CD14-positive monocyte (primary cell): ENCODE results near the gene PRSS22. TPM values are rescaled to one million over a fixed set of nuclear protein-coding genes. Genes with fewer than 3 reads are reported as not detected.
A peak's percentile ranks its signal among the peaks of the same experiment; 100 is the strongest.

Source experiments
- DNase-seq, 3 donors: peaks; one replicate each; pipeline ENCODE4 v3.0.0-alpha.2; 2011 to 2022
- H2AFZ ChIP-seq: 2 replicates; pipeline ENCODE4 v1.6.0; 2012; ENCODE audit warnings: mild to moderate bottlenecking, low read depth, low read length, inconsistent platforms; ENCODE audit not compliant: insufficient read depth, poor library complexity, severe bottlenecking
- H3K27ac ChIP-seq, 2 donors: 1 replicate in 1 of 2; 2 replicates in 1 of 2; pipeline ENCODE4 v1.5.1; 2012 to 2013; ENCODE audit warnings: low read length in 2 of 2, control low read depth in 1 of 2, inconsistent platforms in 1 of 2, low read depth in 1 of 2, mild to moderate bottlenecking in 1 of 2
- H3K27me3 ChIP-seq, 2 donors: one replicate each; pipeline versions ENCODE4 v1.6.0 to v1.6.1; 2011 to 2013; ENCODE audit warnings: low read length in 2 of 2; ENCODE audit not compliant: control insufficient read depth in 2 of 2, insufficient read depth in 2 of 2
- H3K36me3 ChIP-seq, 2 donors: replicated peaks in 1 of 2; 1 replicate in 1 of 2; 2 replicates in 1 of 2; pipeline versions ENCODE4 v1.5.1 to v1.6.1; 2012 to 2013; ENCODE audit warnings: low read length in 2 of 2, control low read depth in 1 of 2, inconsistent platforms in 1 of 2, mild to moderate bottlenecking in 1 of 2; ENCODE audit not compliant: insufficient read depth in 2 of 2, control insufficient read depth in 1 of 2
- H3K4me1 ChIP-seq, 2 donors: 1 replicate in 1 of 2; 2 replicates in 1 of 2; pipeline versions ENCODE4 v1.5.1 to v1.6.1; 2012 to 2013; ENCODE audit warnings: low read length in 2 of 2, control low read depth in 1 of 2, inconsistent platforms in 1 of 2, mild to moderate bottlenecking in 1 of 2, moderate library complexity in 1 of 2; ENCODE audit not compliant: insufficient read depth in 2 of 2, control insufficient read depth in 1 of 2
- H3K4me2 ChIP-seq: replicated peaks from 2 replicates; pipeline ENCODE3; 2012; ENCODE audit warnings: low read length, moderate library complexity, mild to moderate bottlenecking; ENCODE audit not compliant: poor library complexity, severe bottlenecking; ENCODE audit errors: extremely low read depth
- H3K4me3 ChIP-seq, 3 experiments: fragments of 200-600 bp in 1 of 3; sonication (generic) in 1 of 3; replicated peaks in 1 of 3; 1 replicate in 2 of 3; 2 replicates in 1 of 3; pipeline ENCODE4 v1.5.1; 2011 to 2013; ENCODE audit warnings: low read length in 3 of 3, mild to moderate bottlenecking in 3 of 3, control low read depth in 2 of 3, low read depth in 2 of 3, inconsistent platforms in 1 of 3, moderate library complexity in 1 of 3
- H3K79me2 ChIP-seq: 2 replicates; pipeline ENCODE4 v1.6.0; 2012; ENCODE audit warnings: mild to moderate bottlenecking, control low read depth, inconsistent platforms, low read length, moderate library complexity; ENCODE audit not compliant: insufficient read depth
- H3K9ac ChIP-seq: 2 replicates; pipeline ENCODE4 v1.6.0; 2017; ENCODE audit warnings: low read length, mild to moderate bottlenecking; ENCODE audit not compliant: insufficient read depth, poor library complexity, severe bottlenecking
- H3K9me3 ChIP-seq, 2 donors: replicated peaks in 1 of 2; 1 replicate in 1 of 2; 2 replicates in 1 of 2; pipeline versions ENCODE4 v1.5.1 to v1.6.1; 2012 to 2013; ENCODE audit warnings: low read length in 2 of 2, control low read depth in 1 of 2; ENCODE audit not compliant: control insufficient read depth in 1 of 2, insufficient read depth in 1 of 2
- H4K20me1 ChIP-seq: 2 replicates; pipeline ENCODE4 v1.6.0; 2012; ENCODE audit warnings: mild to moderate bottlenecking, low read length, control low read depth, moderate library complexity; ENCODE audit not compliant: insufficient read depth
- H3K27ac Mint-ChIP-seq, 7 donors: one replicate each; pipeline ENCODE4 v1.8.0; 2020; ENCODE audit warnings: mild to moderate bottlenecking in 7 of 7, mixed read lengths in 7 of 7, moderate library complexity in 6 of 7, inconsistent platforms in 2 of 7
- H3K27me3 Mint-ChIP-seq, 3 donors: one replicate each; pipeline ENCODE4 v1.8.0; 2021 to 2022; ENCODE audit warnings: low read depth in 3 of 3, mild to moderate bottlenecking in 3 of 3, mixed read lengths in 3 of 3, moderate library complexity in 3 of 3, inconsistent platforms in 1 of 3
- H3K36me3 Mint-ChIP-seq, 2 donors: one replicate each; pipeline ENCODE4 v1.8.0; 2020; ENCODE audit warnings: mixed read lengths in 2 of 2, inconsistent platforms in 1 of 2, mild to moderate bottlenecking in 1 of 2
- H3K4me1 Mint-ChIP-seq: one replicate; pipeline ENCODE4 v1.8.0; 2020; ENCODE audit warnings: mild to moderate bottlenecking, mixed read lengths
- H3K4me3 Mint-ChIP-seq, 2 donors: one replicate each; pipeline ENCODE4 v1.8.0; 2020; ENCODE audit warnings: mild to moderate bottlenecking in 2 of 2, mixed read lengths in 2 of 2, moderate library complexity in 1 of 2
- H3K9me3 Mint-ChIP-seq, 7 donors: one replicate each; pipeline ENCODE4 v1.8.0; 2020 to 2022; ENCODE audit warnings: mixed read lengths in 7 of 7, mild to moderate bottlenecking in 6 of 7, moderate library complexity in 6 of 7, inconsistent platforms in 2 of 7
- WGBS: methylation state at CpG from one replicate; pipeline ENCODE4 v1.1.5; 2013; ENCODE audit warnings: missing lambda C conversion rate; ENCODE audit not compliant: insufficient coverage; 5-methylcytosine and 5-hydroxymethylcytosine counted together
- intact Hi-C, 2 donors: fragments of 100-400 bp; cut with micrococcal nuclease; formaldehyde crosslinking; loops; one replicate each; pipeline versions ENCODE4 v1.15.0 to v1.15.1; 2023
- polyA plus RNA-seq, 3 donors: library from polyadenylated mRNA; depleted of rRNA in 1 of 3; unstranded in 2 of 3; stranded (reverse) in 1 of 3; fragments of 300-500 nt in 2 of 3; fragments of >200 nt in 1 of 3; fragmentation: Illumina TruSeq in 2 of 3; gene quantifications; 1 replicate in 2 of 3; 2 replicates in 1 of 3; pipeline ENCODE4 v1.2.3, GENCODE V29; 2012 to 2021
- TF ChIP-seq, protein P1 (sequence below): fragments of 200-600 bp; IDR thresholded peaks from one replicate; pipeline ENCODE4 v1.8.0; 2022; ENCODE audit warnings: antibody characterized with exemption, mild to moderate bottlenecking

PRSS22 gene
- polyA plus RNA-seq, 3 donors = not detected

DNA sequence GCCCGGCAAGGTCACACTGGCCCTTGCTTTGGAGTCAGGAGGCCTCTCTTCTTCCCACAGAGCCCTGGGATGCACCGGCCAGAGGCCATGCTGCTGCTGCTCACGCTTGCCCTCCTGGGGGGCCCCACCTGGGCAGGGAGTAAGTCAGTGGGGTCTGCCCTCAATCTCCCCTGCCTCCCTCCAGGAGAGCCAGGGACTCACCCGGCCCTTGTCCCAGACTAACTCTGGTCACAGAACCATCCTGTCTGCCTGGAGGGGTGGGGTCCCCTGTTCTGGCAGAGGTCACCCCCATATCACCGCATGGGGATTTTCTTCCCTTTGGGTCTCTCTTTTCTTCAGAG lies 27.6 kb downstream of the PRSS22 start:
- H3K27me3 ChIP-seq = no peaks in the 10 kb centered on the region

DNA sequence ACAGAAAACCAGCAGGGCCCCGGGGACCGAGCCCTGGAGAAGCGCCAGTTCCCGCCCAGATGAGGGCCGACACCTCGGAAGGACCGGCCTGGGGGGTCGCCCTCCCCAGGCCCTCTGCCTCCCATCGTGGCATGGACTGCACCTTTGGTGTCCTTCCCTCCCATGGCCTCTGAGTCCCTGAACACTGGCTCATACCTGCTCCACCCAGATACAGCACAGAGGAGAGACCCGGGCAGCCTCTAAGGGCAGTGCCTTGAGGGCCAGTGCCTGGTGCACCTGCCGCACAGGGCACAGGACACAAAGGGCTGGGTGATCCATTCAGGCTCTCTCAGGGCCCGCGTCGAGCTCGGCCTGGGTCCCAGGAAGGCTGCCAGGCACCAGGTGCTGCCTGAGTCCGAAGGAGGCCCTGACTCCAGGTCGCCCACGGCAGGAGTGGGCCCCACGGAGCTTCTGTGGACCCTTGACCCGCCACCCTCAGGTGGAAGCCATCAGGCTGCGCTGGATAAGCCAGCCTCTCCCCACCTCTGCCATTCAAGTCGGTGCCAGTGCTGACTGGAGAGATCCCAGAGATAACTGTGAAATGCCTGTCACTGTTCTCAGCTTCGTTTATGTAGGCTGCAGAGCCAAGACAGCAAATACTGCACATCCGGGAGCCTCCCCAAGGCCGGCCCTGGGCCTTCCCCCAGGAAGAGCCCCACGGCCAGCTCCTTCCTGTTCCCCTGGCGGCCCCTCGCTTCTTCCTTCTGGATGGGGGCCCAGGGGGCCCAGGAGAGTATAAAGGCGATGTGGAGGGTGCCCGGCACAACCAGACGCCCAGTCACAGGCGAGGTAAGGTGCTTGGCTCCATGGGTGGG lies 28.2 kb downstream of the PRSS22 start, which contains the start of gene ZG16B:
TSS of gene ZG16B (plus strand) at position 803 of the 854 bp plus-strand sequence. CDS start 139 bp downstream, outside the sequence.
- H3K4me1 Mint-ChIP-seq = peaks cover 12% of the 10 kb centered on the region
- no peak for DNase-seq
- WGBS = 46% methylated on average over 21 of the region's 32 CpGs
- Histone ChIP-seq H3K27me3 (no peaks in the 10 kb centered on the region), H3K4me2 (peak within 1 kb of the TSS; percentile 52), H2AFZ (peak within 1 kb of the TSS; percentile 78), H3K9me3 (peaks cover 0 to 4% of the 10 kb centered on the region in 2 donors), H3K79me2 (no peaks in the 10 kb centered on the region), H3K9ac (peak within 1 kb of the TSS; percentile 48), H3K36me3 (no peaks in the 10 kb centered on the region), H3K4me1 (peaks cover 14 to 18% of the 10 kb centered on the region in 2 donors), H3K4me3 (peak within 1 kb of the TSS in 1 of 3 experiments; percentile 42), H4K20me1 (no peaks in the 10 kb centered on the region), H3K27ac (peak within 1 kb of the TSS; percentile 6 to 64)
- peaks cover under 1 to 8% (median 4%) of the 10 kb centered on the region in 3 donors for H3K27me3 Mint-ChIP-seq
- intact Hi-C loops = no loop called here
- H3K9me3 Mint-ChIP-seq = peaks cover 1 to 11% (median 6%) of the 10 kb centered on the region in 7 donors
- peak within 1 kb of the TSS; percentile 50 to 71 for H3K4me3 Mint-ChIP-seq
- TF ChIP-seq, protein P1, sequence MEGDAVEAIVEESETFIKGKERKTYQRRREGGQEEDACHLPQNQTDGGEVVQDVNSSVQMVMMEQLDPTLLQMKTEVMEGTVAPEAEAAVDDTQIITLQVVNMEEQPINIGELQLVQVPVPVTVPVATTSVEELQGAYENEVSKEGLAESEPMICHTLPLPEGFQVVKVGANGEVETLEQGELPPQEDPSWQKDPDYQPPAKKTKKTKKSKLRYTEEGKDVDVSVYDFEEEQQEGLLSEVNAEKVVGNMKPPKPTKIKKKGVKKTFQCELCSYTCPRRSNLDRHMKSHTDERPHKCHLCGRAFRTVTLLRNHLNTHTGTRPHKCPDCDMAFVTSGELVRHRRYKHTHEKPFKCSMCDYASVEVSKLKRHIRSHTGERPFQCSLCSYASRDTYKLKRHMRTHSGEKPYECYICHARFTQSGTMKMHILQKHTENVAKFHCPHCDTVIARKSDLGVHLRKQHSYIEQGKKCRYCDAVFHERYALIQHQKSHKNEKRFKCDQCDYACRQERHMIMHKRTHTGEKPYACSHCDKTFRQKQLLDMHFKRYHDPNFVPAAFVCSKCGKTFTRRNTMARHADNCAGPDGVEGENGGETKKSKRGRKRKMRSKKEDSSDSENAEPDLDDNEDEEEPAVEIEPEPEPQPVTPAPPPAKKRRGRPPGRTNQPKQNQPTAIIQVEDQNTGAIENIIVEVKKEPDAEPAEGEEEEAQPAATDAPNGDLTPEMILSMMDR = no peak
- peak within 1 kb of the TSS in 2 of 7 donors; percentile 30 to 55 for H3K27ac Mint-ChIP-seq
- no peaks in the 10 kb centered on the region for H3K36me3 Mint-ChIP-seq

More for the DNA sequence above, 27.6 kb downstream of the PRSS22 start:
- 77% methylated on average over 5 of the region's 5 CpGs for WGBS
- Histone ChIP-seq H3K9ac (peak overlapping the region; percentile 48), H3K4me1 (peaks cover 14 to 18% of the 10 kb centered on the region in 2 donors), H3K27ac (peak overlapping the region in 1 of 2 donors; percentile 64), H2AFZ (peak overlapping the region; percentile 78), H3K79me2 (no peaks in the 10 kb centered on the region), H3K4me3 (peak overlapping the region in 1 of 3 experiments; percentile 42), H3K4me2 (peak overlapping the region; percentile 52), H4K20me1 (no peaks in the 10 kb centered on the region), H3K36me3 (no peaks in the 10 kb centered on the region), H3K9me3 (peaks cover 0 to 4% of the 10 kb centered on the region in 2 donors)
- TF ChIP-seq, protein P1 = no peak
- Mint-ChIP-seq H3K27me3 (peaks cover 0 to 8% (median 4%) of the 10 kb centered on the region in 3 donors), H3K36me3 (no peaks in the 10 kb centered on the region), H3K9me3 (peaks cover 1 to 11% (median 6%) of the 10 kb centered on the region in 7 donors), H3K27ac (peak overlapping the region in 1 of 7 donors; percentile 55), H3K4me3 (peak overlapping the region; percentile 50 to 71), H3K4me1 (peaks cover 12% of the 10 kb centered on the region)
- intact Hi-C loops = no loop called here
- no peak for DNase-seq
